Measurements from ENCODE around the gene PAPLN. TPM values are rescaled to one million over a fixed set of nuclear protein-coding genes. Genes with fewer than 3 reads are reported as not detected.

The PAPLN gene
- total and polyA plus RNA-seq, 5 donors from 2014 or later: 0.11 to 0.47 (median 0.36) TPM; not detected in 1

DNA sequence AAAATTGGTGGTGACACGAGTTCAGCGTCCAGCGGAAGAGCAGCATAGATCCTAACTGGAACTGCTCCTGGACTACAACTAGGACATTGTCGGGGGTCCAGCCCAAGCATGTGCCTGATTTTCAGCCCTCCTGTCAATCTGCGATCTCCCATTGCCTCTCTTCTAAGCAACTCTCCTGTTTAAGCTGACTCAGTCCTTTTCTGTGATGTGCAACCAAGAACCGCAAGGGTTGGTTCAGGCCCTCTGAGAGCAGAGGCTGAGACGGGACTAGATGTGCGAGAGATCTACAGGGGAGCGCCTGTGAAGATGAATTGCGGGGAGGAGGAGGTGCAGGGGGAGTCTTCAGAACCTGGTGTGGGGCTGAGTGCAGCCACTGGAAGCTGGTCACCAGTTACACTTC is 3.7 kb upstream of the PAPLN start:
- ATAC-seq (ENCODE audit: low read depth in 2 of 2): no peak
- peaks cover 18% of the 10 kb centered on the region for H3K27me3 ChIP-seq (ENCODE audit: control insufficient read depth, insufficient read depth, low read length)
- H3K27me3 Mint-ChIP-seq: peaks cover 50% of the 10 kb centered on the region

DNA sequence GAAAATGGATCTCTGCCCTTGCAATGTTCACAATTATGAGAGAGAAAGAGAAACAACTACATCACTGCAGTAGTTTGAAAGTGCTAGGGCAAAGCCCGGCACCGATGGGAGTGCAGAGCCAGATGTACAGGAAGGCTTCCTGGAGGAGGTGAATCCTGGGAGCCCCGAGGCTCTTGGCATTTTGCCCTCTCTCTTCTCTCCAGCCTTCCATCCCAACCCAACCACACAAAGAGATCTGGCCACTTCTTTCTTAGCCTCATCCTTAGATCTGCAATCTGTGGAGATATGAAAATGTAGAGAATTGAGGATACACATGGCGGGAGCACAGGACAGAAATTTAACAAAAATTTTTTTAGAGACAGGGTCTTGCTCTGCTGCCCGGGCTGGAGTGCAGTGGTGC is 3.3 kb upstream of the PAPLN start:
- DNase-seq (no peak), ATAC-seq (ENCODE audit: low read depth in 2 of 2) (no peak)
- Mint-ChIP-seq H3K27me3 (peaks cover 55% of the 10 kb centered on the region), H3K27ac (no peak overlapping the region), H3K36me3 (peaks cover 9% of the 10 kb centered on the region), H3K4me3 (no peak overlapping the region), H3K4me1 (peaks cover 0 to 16% (median 8%) of the 10 kb centered on the region in 4 donors), H3K9me3 (peaks cover 0 to 4% (median 0%) of the 10 kb centered on the region in 7 donors)
- Histone ChIP-seq H3K36me3 (ENCODE audit: control insufficient read depth, insufficient read depth, low read length) (no peaks in the 10 kb centered on the region), H3K4me3 (ENCODE audit: low read depth, low read length) (no peak overlapping the region), H3K9me3 (ENCODE audit: control insufficient read depth in 2 of 2, low read length in 2 of 2) (no peaks in the 10 kb centered on the region), H3K27ac (ENCODE audit: insufficient read depth, low read length, poor library complexity, severe bottlenecking) (no peak overlapping the region), H3K27me3 (ENCODE audit: control insufficient read depth, insufficient read depth, low read length) (peaks cover 23% of the 10 kb centered on the region), H3K4me1 (ENCODE audit: control insufficient read depth, insufficient read depth, low read length, poor library complexity, severe bottlenecking) (peaks cover 16% of the 10 kb centered on the region)

More for the DNA sequence above, 3.7 kb upstream of the PAPLN start:
- H3K36me3 ChIP-seq (ENCODE audit: control insufficient read depth, insufficient read depth, low read length): no peaks in the 10 kb centered on the region
- H3K27ac Mint-ChIP-seq: no peak overlapping the region
- peaks cover 14% of the 10 kb centered on the region for H3K36me3 Mint-ChIP-seq
- H3K9me3 ChIP-seq (ENCODE audit: control insufficient read depth in 2 of 2, low read length in 2 of 2): no peaks in the 10 kb centered on the region
- no peak overlapping the region for H3K4me3 ChIP-seq (ENCODE audit: low read depth, low read length)
- no peak for DNase-seq
- H3K27ac ChIP-seq (ENCODE audit: insufficient read depth, low read length, poor library complexity, severe bottlenecking): no peak overlapping the region
- H3K9me3 Mint-ChIP-seq: peaks cover 0 to 4% (median 0%) of the 10 kb centered on the region in 7 donors
- peaks cover 16% of the 10 kb centered on the region for H3K4me1 ChIP-seq (ENCODE audit: control insufficient read depth, insufficient read depth, low read length, poor library complexity, severe bottlenecking)
- H3K4me1 Mint-ChIP-seq: peaks cover 0 to 13% (median 8%) of the 10 kb centered on the region in 4 donors
- H3K4me3 Mint-ChIP-seq: no peak overlapping the region

DNA sequence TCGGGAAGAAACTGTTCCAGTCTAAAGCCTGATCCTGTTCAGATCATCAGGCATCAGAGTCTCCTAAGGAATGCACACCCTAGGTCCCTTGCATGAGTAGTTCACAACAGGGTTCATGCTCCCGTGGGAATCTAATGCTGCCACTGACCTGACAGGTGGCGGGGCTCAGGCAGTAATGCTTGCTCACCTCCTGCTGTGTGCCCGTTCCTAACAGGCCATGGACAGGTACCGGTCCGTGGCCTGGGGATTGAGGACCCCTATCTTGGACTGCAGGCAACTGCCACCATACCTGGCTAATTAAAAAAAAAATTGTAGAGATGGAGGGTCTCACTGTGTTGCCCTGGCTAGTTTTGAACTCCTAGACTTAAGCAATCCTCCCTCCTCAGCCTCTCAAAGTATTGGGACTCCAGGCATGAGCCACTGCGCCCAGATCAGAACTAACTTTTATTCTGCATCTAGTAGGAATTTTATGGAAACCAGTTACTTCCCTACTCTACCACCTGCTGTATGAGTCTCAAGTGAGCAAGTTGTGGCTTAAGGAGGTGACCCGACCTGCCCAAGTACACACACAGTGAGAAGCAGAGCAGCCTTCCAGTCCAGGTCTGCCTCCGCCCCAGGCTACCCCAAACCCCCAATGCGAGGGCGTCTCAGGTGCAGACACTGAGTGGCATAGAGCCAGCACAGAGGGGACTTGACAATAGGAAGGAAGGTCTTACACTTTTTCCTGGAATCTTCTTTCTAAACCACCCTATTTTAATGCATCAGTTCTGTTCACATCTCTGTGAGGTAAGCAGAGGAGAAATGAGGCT is 2.5 kb upstream of the PAPLN start:
- no peak overlapping the region for H3K27ac ChIP-seq (ENCODE audit: insufficient read depth, low read length, poor library complexity, severe bottlenecking)
- peaks cover 61% of the 10 kb centered on the region for H3K27me3 Mint-ChIP-seq
- peak overlapping the region in 1 of 4 donors; percentile 52 for H3K4me3 Mint-ChIP-seq
- no peak overlapping the region for H3K4me3 ChIP-seq (ENCODE audit: low read depth, low read length)
- H3K4me1 ChIP-seq (ENCODE audit: control insufficient read depth, insufficient read depth, low read length, poor library complexity, severe bottlenecking): peaks cover 16% of the 10 kb centered on the region
- peaks cover 0 to 4% (median 0%) of the 10 kb centered on the region in 7 donors for H3K9me3 Mint-ChIP-seq
- no peak for DNase-seq
- no peak for ATAC-seq (ENCODE audit: low read depth in 2 of 2)
- no peaks in the 10 kb centered on the region for H3K36me3 ChIP-seq (ENCODE audit: control insufficient read depth, insufficient read depth, low read length)
- peaks cover 0 to 16% (median 8%) of the 10 kb centered on the region in 4 donors for H3K4me1 Mint-ChIP-seq
- no peaks in the 10 kb centered on the region for H3K9me3 ChIP-seq (ENCODE audit: control insufficient read depth in 2 of 2, low read length in 2 of 2)
- H3K27me3 ChIP-seq (ENCODE audit: control insufficient read depth, insufficient read depth, low read length): peaks cover 25% of the 10 kb centered on the region
- H3K27ac Mint-ChIP-seq: no peak overlapping the region
- H3K36me3 Mint-ChIP-seq: peaks cover 4% of the 10 kb centered on the region

DNA sequence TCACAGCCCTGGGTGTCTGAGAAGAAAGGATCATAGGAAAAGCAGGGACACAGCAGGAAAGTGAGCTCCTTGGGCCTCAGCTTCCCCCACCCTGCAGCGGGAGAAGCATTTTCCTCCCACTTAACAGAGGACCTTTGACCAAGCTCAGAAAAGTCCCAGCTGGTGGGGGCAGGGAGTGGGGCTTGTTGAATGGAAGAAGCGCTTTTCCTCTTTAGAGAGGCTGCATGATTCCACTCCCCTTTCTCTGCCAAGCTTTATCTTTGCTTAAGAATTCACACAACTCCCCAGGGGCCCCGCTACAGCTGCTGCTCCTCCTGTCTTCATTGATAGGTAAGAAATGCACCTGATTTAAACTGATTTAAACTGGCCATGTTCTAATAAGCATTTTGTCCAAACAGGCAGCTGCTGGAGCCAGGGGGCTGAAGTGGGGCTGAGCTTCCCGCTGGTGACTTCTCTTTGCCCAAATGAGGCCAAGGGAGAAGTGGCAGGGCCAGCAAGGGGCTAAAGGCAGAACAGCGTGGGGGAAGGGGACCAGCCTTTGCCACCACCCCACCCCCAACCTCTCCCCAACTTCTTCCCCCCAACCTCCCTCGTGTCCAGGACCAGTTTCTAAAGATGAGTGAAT is 1.7 kb upstream of the PAPLN start:
- DNase-seq (no peak), ATAC-seq (ENCODE audit: low read depth in 2 of 2) (no peak)
- H3K36me3 ChIP-seq (ENCODE audit: control insufficient read depth, insufficient read depth, low read length): no peaks in the 10 kb centered on the region
- H3K4me1 Mint-ChIP-seq: peaks cover 0 to 18% (median 8%) of the 10 kb centered on the region in 4 donors
- no peak overlapping the region for H3K4me3 ChIP-seq (ENCODE audit: low read depth, low read length)
- H3K27me3 ChIP-seq (ENCODE audit: control insufficient read depth, insufficient read depth, low read length): peaks cover 25% of the 10 kb centered on the region
- no peak overlapping the region for H3K27ac Mint-ChIP-seq
- peaks cover 4% of the 10 kb centered on the region for H3K36me3 Mint-ChIP-seq
- no peak overlapping the region for H3K27ac ChIP-seq (ENCODE audit: insufficient read depth, low read length, poor library complexity, severe bottlenecking)
- peaks cover 16% of the 10 kb centered on the region for H3K4me1 ChIP-seq (ENCODE audit: control insufficient read depth, insufficient read depth, low read length, poor library complexity, severe bottlenecking)
- H3K9me3 Mint-ChIP-seq: peaks cover 0 to 4% (median 0%) of the 10 kb centered on the region in 7 donors
- no peaks in the 10 kb centered on the region for H3K9me3 ChIP-seq (ENCODE audit: control insufficient read depth in 2 of 2, low read length in 2 of 2)
- H3K4me3 Mint-ChIP-seq: peak overlapping the region in 2 of 4 donors; percentile 32 to 52
- H3K27me3 Mint-ChIP-seq: peaks cover 64% of the 10 kb centered on the region

DNA sequence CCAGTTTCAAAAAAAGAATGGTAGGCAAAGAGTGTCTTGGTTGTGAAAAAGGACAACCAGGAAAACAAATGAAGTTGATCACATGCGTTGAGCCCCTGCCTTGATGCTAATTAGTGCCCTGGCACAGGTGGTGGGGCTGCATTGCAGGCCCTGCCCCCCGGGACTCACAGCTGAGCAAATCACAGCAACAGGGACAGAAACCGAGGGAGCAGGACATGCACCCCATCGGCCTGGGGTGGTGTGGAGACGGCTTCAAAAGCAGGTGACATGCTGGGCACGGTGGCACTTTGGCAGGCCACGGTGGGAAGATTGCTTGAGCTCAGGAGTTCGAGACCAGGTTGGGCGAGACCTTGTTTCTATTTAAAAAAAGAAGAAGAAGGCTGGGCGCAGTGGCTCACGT is 1.1 kb upstream of the PAPLN start:
- Histone ChIP-seq H3K27me3 (ENCODE audit: control insufficient read depth, insufficient read depth, low read length) (peaks cover 25% of the 10 kb centered on the region), H3K4me1 (ENCODE audit: control insufficient read depth, insufficient read depth, low read length, poor library complexity, severe bottlenecking) (peaks cover 16% of the 10 kb centered on the region), H3K4me3 (ENCODE audit: low read depth, low read length) (no peak overlapping the region), H3K36me3 (ENCODE audit: control insufficient read depth, insufficient read depth, low read length) (no peaks in the 10 kb centered on the region), H3K9me3 (ENCODE audit: control insufficient read depth in 2 of 2, low read length in 2 of 2) (no peaks in the 10 kb centered on the region), H3K27ac (ENCODE audit: insufficient read depth, low read length, poor library complexity, severe bottlenecking) (no peak overlapping the region)
- ATAC-seq (ENCODE audit: low read depth in 2 of 2) (no peak), DNase-seq (no peak)
- peaks cover 0 to 4% (median 0%) of the 10 kb centered on the region in 7 donors for H3K9me3 Mint-ChIP-seq
- H3K4me1 Mint-ChIP-seq: peaks cover 0 to 18% (median 8%) of the 10 kb centered on the region in 4 donors
- H3K27ac Mint-ChIP-seq: peak overlapping the region in 1 of 3 donors; percentile 16
- peaks cover 4% of the 10 kb centered on the region for H3K36me3 Mint-ChIP-seq
- peaks cover 69% of the 10 kb centered on the region for H3K27me3 Mint-ChIP-seq
- H3K4me3 Mint-ChIP-seq: peak overlapping the region in 2 of 4 donors; percentile 32 to 36

DNA sequence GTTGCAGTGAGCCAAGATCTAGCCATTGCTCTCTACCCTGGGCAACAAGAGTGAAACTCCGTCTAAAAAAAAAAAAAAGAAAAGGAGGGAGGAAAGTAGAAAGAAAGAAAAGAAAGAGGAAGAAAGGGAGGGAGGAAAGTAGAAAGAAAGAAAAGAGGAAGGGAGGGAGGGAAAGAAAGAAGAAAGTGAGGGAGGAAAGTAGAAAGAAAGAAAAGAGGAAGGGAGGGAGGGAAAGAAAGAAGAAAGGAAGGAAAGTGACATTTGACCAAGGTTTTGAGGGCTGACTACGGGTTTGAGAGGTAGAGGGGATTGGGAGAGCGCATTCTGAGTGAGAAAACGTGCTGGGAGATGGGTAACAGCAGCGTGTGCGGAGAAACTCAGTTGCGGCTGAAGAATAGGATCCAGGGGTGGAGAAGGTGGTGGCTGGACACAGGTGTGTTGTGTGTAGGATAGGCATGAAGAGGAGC is 521 bp upstream of the PAPLN start:
- DNase-seq (no peak), ATAC-seq (ENCODE audit: low read depth in 2 of 2) (no peak)
- Histone ChIP-seq H3K27me3 (ENCODE audit: control insufficient read depth, insufficient read depth, low read length) (peaks cover 25% of the 10 kb centered on the region), H3K4me1 (ENCODE audit: control insufficient read depth, insufficient read depth, low read length, poor library complexity, severe bottlenecking) (peaks cover 16% of the 10 kb centered on the region), H3K9me3 (ENCODE audit: control insufficient read depth in 2 of 2, low read length in 2 of 2) (no peaks in the 10 kb centered on the region), H3K36me3 (ENCODE audit: control insufficient read depth, insufficient read depth, low read length) (no peaks in the 10 kb centered on the region), H3K27ac (ENCODE audit: insufficient read depth, low read length, poor library complexity, severe bottlenecking) (no peak overlapping the region), H3K4me3 (ENCODE audit: low read depth, low read length) (no peak overlapping the region)
- Mint-ChIP-seq H3K9me3 (peaks cover 0 to 4% (median 0%) of the 10 kb centered on the region in 7 donors), H3K27me3 (peaks cover 70% of the 10 kb centered on the region), H3K27ac (no peak overlapping the region), H3K4me3 (peak overlapping the region in 3 of 4 donors; percentile 48 to 87 (median 50)), H3K36me3 (peaks cover 4% of the 10 kb centered on the region), H3K4me1 (peaks cover 0 to 18% (median 8%) of the 10 kb centered on the region in 4 donors)

DNA sequence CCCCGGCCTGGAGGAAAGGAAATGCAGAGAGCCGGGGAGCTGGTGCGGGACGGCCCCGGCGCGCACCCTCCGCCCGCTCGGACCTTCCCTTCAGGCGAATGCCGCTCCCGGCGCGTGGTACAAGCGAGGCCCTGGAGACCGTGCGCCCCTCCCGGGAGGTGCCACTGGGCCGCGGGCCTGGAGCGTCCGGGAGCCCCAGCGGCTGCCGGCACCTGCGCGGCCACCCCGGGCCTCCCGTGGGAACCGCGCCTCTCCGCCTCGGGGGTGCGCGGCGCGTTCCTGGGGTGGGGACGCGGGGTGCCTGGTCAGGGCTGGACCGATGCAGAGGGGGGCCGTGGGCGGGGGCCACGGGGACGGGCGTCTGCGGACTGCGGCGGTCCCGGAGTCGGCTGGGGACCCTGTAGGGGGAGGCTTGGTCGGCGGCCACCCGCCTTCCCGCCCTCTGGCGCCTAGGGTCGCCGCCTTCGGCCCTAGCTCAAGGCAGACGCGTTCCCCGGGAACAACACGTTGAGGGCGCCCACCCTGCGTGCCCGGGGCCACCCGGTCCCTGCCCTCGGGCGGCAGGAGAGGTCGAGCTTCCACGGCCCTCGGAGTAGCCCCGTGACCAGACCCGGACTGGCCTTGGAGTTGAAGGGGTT is 599 bp downstream of the PAPLN start:
- Mint-ChIP-seq H3K27me3 (peaks cover 74% of the 10 kb centered on the region), H3K36me3 (peaks cover 4% of the 10 kb centered on the region), H3K9me3 (peaks cover 0 to 4% (median 0%) of the 10 kb centered on the region in 7 donors), H3K4me1 (peaks cover 0 to 22% (median 12%) of the 10 kb centered on the region in 4 donors), H3K4me3 (no peak overlapping the region), H3K27ac (no peak overlapping the region)
- H3K9me3 ChIP-seq (ENCODE audit: control insufficient read depth in 2 of 2, low read length in 2 of 2): no peaks in the 10 kb centered on the region
- no peaks in the 10 kb centered on the region for H3K36me3 ChIP-seq (ENCODE audit: control insufficient read depth, insufficient read depth, low read length)
- H3K27ac ChIP-seq (ENCODE audit: insufficient read depth, low read length, poor library complexity, severe bottlenecking): no peak overlapping the region
- no peak for DNase-seq
- H3K27me3 ChIP-seq (ENCODE audit: control insufficient read depth, insufficient read depth, low read length): peaks cover 25% of the 10 kb centered on the region
- peaks cover 16% of the 10 kb centered on the region for H3K4me1 ChIP-seq (ENCODE audit: control insufficient read depth, insufficient read depth, low read length, poor library complexity, severe bottlenecking)
- no peak for ATAC-seq (ENCODE audit: low read depth in 2 of 2)
- no peak overlapping the region for H3K4me3 ChIP-seq (ENCODE audit: low read depth, low read length)

Measured in CD4-positive, CD25-positive, alpha-beta regulatory T cell (primary cell).